H1 (cell line): ENCODE data around the gene ZNF654. TPM values are rescaled to one million over a fixed set of nuclear protein-coding genes. Genes with fewer than 3 reads are reported as not detected.

Experiments
- CEBPB ChIP-seq: IDR thresholded peaks from 2 replicates; pipeline ENCODE4 v1.6.1; 2012; ENCODE audit warnings: low read depth, low read length
- CHD7 ChIP-seq: fragments of 300-600 bp; sonication (generic); IDR thresholded peaks from 2 replicates; pipeline ENCODE4 v1.7.1; 2012; ENCODE audit warnings: low read length, moderate library complexity, mild to moderate bottlenecking, inconsistent platforms; ENCODE audit not compliant: insufficient replicate concordance
- E2F6 ChIP-seq: IDR thresholded peaks from 2 replicates; pipeline ENCODE4 v1.6.1; 2012; ENCODE audit warnings: inconsistent platforms
- EZH2 ChIP-seq: fragments of 200-600 bp; sonication (generic); IDR thresholded peaks from 2 replicates; pipeline ENCODE4 v1.7.1; 2012; ENCODE audit warnings: low read depth, mild to moderate bottlenecking, moderate library complexity, low read length, inconsistent platforms; ENCODE audit not compliant: severe bottlenecking
- GABPA ChIP-seq: IDR thresholded peaks from 2 replicates; pipeline ENCODE4 v1.6.1; 2011; ENCODE audit warnings: mild to moderate bottlenecking, low read length, moderate library complexity, borderline replicate concordance; ENCODE audit not compliant: insufficient read depth
- PHF8 ChIP-seq: fragments of 200-600 bp; sonication (generic); conservative IDR thresholded peaks from 2 replicates; pipeline ENCODE4 v1.7.1; 2012; ENCODE audit warnings: low read depth, mild to moderate bottlenecking, inconsistent platforms, low read length, moderate library complexity
- SIN3A ChIP-seq, 2 experiments: IDR thresholded peaks in 1 of 2; conservative IDR thresholded peaks in 1 of 2; 2 replicates each; pipeline ENCODE4 v1.6.1; 2011 to 2012; ENCODE audit warnings: low read length in 2 of 2, improper control_type of control experiment in 1 of 2, low read depth in 1 of 2, mild to moderate bottlenecking in 1 of 2
- TEAD4 ChIP-seq: IDR thresholded peaks from 2 replicates; pipeline ENCODE4 v1.6.1; 2012; ENCODE audit warnings: low read depth, low read length, inconsistent platforms, mixed read lengths
- polyA plus RNA-seq, 7 experiments: library from polyadenylated mRNA; depleted of rRNA in 3 of 7; stranded (reverse) in 5 of 7; unstranded in 2 of 7; fragments of >200 nt in 5 of 7; fragments of 200-250 nt in 2 of 7; gene quantifications; 1 replicate in 5 of 7; 2 replicates in 1 of 7; 4 replicates in 1 of 7; pipeline versions ENCODE4 v1.2.1 to v1.2.3, GENCODE V29; 2011 to 2013; ENCODE audit warnings: missing spikeins in 2 of 7, mixed read lengths in 2 of 7
- total RNA-seq: library from RNA; stranded (reverse); fragmentation: NEBNext Ultra II Directional; extraction: Animal tissue kit (Norgen Biotek cat#: 25700); gene quantifications from 2 replicates; pipeline ENCODE4 v1.2.1, GENCODE V29; 2021

The ZNF654 gene
- total and polyA plus RNA-seq, 2 of the 8 experiments (the other 6 are each of a cell fraction or from before 2014, with no cell fraction given) = 0.47 to 5.3 TPM

- no peak for TF ChIP-seq CHD7
- TF ChIP-seq TEAD4 = no peak
- no peak for TF ChIP-seq GABPA
- no peak for TF ChIP-seq EZH2
- no peak for TF ChIP-seq CEBPB
- TF ChIP-seq E2F6 = no peak
- TF ChIP-seq SIN3A (conservative IDR thresholded peaks at IDR 0.05 in 1 of 2, IDR thresholded peaks at IDR 0.05 in 1 of 2; ENCODE audit: low read depth in 1 of 2, low read length in 2 of 2) = no peak
- TF ChIP-seq PHF8 = no peak
Measured at GRCh38 chr3:88133711-88134263, 74.7 kb downstream of the ZNF654 start (continued).
